HG02973 (cell line): ENCODE data around the gene MTCP1.

ENCODE experiments used
- ATAC-seq: cut with Tn5 transposase; IDR thresholded peaks from one replicate; pipeline ENCODE4 v1.9.1; 2021; ENCODE audit warnings: moderate library complexity; ENCODE audit not compliant: unreplicated experiment

The MTCP1 gene

DNA sequence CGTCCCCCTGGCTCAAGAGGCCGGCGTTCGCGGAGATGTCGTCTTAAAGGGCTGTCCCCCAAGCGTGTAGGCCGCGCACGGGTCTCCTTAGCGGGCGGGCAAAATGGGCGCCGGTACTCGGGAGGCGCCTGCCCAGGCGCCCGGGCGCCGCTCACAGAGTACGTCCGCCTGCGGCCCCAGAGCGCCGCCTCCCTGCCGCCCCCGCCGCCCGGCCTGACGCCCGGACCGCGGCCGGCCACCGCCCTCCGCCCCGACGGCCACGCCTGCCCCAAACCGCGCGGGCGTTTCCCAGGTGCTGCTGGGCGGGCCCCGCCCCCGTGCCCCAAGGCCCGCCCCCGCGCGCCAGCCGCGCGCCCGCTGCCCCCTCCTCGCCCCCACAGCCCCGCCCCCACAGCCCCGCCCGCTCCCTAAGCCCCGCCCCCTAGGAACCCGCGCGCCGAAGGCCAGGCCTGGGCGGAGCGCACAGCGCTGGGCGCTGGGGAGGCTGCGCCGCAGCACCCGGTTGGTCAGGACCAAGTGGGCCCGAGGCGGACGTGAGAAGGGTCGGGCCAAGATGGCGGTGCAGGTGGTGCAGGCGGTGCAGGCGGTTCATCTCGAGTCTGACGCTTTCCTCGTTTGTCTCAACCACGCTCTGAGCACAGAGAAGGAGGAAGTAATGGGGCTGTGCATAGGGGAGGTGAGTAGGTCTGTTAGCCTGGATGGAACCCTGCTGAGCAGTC is at the start of gene MTCP1, which contains the start of the genes BRCC3 and CMC4:
MTCP1 (minus strand) TSS at position 162 of the 719 bp plus-strand sequence. CDS start 5,126 bp downstream, outside the sequence.
BRCC3 (plus strand) TSS at position 534 of the 719 bp plus-strand sequence; CDS start at position 554, 20 bp downstream.
CMC4 (minus strand) TSS at position 162 of the 719 bp plus-strand sequence. CDS start 7,113 bp downstream, outside the sequence.
- ATAC-seq = peak; percentile 86

GRCh38 chrX:155115174-155115819 is 44.4 kb upstream of the MTCP1 start:
- no peak for ATAC-seq

DNA sequence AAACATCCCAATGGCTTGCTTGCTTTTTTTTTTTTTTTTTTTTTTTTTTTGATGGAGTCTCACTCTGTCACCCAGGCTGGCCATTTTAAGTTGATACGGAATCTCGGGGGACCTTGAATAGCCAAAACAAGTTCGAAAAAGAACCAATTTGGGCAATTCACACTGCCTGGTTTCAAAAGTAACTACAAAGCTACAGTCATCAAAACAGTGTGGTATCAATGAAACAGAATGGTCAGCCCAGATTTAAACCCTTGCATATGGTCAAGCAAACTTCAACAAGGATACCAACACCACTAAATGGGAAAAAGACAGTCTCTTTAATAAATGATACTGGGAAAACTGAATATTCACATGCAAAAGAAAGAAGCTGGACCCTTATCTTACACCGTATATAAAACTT is 42.2 kb upstream of the MTCP1 start:
- ATAC-seq = no peak

- no peak for ATAC-seq
Observed at GRCh38 chrX:155112171-155112570, 41.2 kb upstream of the MTCP1 start.

DNA sequence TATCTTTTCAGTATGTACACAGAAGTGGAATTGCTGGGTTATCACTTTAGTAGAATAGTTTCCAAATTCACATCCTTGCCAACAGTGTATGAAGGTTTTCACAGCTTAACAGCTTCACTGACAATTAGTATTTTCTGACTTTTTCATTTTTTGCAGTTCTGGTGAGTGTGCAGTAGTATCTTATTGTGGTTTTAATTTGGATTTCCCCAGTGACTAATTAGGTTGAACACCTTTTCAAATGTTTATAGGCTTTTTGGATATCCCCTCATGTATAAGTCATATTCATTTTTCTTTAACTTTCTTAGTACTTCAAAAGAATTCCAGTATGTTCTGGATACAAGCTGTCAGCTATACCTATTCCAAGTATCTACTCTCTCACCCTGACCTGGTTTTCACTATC is 37.5 kb upstream of the MTCP1 start:
- ATAC-seq = no peak

DNA sequence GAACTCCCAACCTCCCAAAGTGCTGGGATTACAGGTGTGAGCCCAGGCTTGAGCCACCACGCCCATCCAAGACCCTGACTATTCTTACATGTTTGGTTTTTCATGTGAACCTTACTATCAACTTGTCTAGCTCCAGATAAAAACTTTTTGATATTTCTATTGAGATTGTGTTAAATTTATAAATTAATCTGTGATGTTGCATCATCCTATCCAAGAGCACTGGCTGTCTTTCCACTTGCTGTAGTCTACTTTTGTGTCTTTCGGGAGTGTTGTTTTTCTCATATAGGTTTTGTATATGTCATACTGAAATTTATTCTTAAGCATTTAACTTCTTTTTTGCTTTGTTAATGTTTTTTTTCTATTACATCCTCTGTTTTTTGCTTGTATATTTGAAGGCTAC is 35.0 kb upstream of the MTCP1 start:
- ATAC-seq = no peak

GRCh38 chrX:155094468-155095061 is 23.6 kb upstream of the MTCP1 start:
- ATAC-seq = no peak

DNA sequence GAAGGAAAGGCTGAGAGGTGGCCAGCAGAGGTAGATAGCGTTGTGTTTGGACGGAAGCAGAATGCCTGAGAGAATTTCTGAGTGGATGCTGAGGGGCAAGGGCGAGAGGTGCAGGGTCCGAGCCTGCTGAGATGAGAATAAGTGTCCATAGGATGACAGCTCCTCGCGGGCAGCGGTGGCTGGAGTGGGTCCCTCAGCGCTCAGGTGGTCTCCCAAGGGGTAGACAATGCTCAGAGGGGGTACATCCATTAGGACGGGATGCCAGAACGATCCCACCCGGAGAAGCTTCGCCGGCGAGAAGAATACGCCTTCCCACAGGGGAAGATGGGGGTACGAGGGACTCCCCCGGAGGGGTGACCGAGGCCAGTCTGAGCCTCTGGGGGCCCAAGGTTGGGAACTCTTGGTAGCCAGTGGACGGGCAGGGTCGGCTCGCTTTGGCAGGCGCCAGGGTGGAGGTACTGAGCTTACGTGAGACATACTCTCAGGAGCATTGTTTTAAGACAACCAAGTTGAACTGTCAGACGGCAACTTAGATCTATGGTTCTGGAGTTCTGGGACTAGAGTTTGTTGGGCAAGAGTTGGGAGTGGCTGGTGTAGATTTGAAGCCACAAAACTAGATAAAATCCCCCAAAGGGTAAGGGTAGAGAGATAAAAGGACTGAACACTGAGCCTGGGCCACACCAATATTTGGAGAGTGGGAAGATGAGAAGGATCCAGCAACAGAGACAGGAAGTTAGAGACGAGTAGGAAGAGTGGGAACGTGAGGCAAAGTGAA is 16.2 kb upstream of the MTCP1 start:
- no peak for ATAC-seq

DNA sequence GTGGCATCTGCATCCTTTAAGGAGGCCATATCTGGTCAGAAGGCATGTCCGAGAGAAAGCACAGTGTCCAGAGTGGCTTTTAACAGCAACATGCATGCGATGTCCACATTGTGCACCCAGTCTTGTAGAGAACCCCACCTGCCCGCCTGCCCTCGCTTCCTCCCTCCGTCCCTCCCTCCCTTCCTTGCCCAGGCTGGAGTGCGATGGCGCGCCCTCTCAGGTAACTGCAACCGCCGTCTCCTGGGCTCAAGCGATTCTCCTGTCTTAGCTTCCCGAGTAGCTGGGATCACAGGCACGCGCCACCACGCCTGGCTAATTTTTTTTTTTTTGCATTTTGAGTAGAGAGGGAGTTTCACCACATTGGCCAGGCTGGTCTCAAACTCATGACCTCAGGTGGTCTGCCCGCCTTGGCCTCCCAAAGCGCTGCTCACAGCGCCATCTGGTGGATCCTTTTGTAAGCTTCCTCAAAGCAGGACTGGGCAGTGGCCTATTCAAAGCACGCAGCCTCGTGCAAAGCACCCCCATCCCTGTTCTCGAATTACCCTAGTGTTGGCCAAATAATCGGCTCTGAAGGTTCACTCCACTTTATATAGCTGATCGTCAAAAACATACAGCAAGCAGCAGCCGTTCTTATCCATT is 15.4 kb upstream of the MTCP1 start:
- ATAC-seq = no peak

GRCh38 chrX:155071694-155072280 is 851 bp upstream of the MTCP1 start:
- peak; percentile 2 for ATAC-seq

GRCh38 chrX:155070663-155070974 is 317 bp downstream of the MTCP1 start:
- ATAC-seq = peak; percentile 22

GRCh38 chrX:155070038-155070437 is 898 bp downstream of the MTCP1 start:
- ATAC-seq = no peak

DNA sequence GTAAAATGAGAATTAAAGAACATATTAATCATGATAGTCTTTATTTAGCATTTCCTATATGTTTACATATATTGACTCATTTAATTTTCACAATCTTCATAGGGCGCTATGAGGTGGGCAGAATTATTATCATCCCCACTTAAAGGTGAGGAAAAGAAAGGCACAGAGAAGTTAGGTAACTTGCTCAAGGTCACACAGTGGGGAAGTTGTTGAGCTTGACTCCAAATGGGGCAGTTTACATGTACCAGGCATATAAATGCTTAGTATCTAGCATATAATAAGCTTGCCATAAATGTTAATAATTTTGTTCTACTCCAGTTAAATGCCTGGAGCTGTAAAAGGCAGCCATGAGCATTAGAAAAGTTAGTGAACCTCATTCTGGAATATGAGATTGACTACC is 1.5 kb downstream of the MTCP1 start:
- ATAC-seq = no peak

DNA sequence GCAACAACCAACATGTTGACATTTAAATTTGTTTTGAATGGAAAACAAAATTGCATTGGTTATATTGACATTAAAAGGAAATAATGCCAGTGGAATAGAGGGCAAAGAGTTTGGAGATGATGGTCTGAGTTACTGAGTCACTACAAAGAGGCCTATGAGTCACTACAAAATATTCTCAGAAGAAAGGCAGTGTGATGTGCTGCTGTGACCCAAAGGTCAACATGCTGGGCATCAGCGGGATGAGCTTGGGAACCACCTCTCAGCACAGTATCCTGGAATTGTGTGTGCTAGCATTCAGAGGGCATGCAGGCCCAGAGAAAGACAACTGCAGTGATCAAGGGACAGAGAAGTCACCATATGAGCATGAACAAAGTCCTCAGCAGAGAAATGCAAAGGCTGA is 2.8 kb downstream of the MTCP1 start:
- no peak for ATAC-seq

GRCh38 chrX:155065035-155065734 is 5.8 kb downstream of the MTCP1 start:
- no peak for ATAC-seq

DNA sequence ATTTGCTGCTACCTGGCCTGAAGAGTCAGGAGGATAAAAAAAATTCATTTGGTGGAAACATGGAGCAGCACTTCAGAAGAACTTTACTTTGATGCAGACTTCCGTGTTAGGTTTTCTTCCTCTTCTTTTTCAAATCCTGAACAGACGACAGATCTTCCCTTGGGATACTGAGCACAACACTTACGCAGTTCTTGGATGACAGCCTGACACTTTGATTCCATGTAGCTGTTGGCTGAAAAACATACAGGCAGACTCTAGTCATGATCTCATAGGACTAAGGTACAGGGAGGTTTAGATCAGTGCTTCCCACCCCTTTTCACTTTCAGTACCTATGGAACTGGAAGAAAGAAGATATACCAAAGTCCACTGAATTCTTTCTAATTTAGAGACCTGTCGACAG is 9.2 kb downstream of the MTCP1 start:
- no peak for ATAC-seq

DNA sequence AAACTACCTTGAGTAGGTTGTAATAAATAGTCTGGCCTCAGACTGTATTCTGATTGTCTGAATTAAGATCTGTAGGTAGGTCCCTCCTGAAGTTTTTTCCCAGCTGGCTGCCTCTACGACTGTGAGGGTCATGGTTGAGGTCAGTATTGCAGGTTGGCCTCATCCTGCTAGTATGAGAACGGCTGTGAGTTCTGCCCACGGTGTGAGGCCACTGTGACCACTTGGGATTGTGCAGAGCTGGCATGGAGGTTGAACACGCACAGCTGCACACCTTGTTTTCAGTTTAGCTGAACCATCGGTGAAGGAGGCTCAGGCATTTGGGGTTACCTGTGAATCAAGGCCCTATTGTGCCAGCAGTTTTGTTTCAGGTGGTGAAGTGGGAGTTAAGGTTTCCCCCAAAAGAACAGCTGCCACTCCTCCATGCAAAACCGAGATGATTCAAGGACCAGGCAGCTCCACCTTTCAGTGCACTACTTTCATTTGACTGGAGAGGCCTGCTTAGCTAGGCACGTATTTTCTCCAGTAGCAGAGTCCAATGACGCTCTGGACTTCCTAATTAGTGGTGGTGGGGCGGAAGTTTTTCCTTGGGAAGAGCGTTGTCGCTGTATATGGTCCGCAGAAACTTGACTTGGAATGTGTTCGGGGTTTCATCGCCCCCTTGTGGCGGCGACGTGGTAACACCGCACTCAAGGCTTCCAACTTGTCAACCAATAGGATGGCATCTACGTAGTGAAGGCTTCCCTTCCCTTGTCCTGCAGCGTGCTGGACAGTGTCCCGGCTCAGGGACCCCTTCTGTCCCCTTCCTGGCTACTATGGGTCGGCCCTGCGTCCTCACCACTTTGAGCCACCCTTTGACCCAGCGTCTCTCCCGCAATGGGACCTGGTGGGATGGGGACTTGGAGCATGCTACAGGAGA is 13.8 kb downstream of the MTCP1 start:
- peak; percentile 66 for ATAC-seq

GRCh38 chrX:155056471-155056870 is 14.5 kb downstream of the MTCP1 start:
- no peak for ATAC-seq

DNA sequence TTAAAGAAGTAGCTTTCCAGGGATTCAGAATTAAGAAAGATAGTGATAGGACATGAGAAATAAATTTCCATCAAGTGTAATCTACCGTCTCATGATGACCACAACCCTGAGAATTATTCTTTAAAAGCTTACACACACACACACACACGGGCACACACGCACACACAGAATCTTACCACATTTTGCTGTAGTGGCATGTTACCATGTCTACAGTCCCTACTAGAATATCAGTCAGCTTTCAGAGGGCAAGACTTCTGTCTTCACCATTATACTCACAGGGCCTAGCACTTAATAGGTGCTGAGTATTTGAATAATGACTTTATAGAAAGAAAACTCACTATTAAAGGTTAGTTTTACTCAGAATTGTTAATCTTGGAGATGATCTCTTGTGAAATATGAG is 15.4 kb downstream of the MTCP1 start:
- ATAC-seq = no peak
